Endothelial cell (in vitro differentiated cells): ENCODE data around the gene ITGA4. TPM values are rescaled to one million over a fixed set of nuclear protein-coding genes. Genes with fewer than 3 reads are reported as not detected.

Source experiments
- DNase-seq: peaks from one replicate; pipeline ENCODE4 v3.0.0; 2021; ENCODE audit warnings: low spot score
- H3K27ac Mint-ChIP-seq: one replicate; pipeline ENCODE4 v1.8.0; 2021; ENCODE audit warnings: mixed read lengths, inconsistent platforms; ENCODE audit not compliant: unreplicated experiment
- H3K27me3 Mint-ChIP-seq: one replicate; pipeline ENCODE4 v1.8.0; 2021; ENCODE audit warnings: mild to moderate bottlenecking, moderate library complexity, mixed read lengths, inconsistent platforms; ENCODE audit not compliant: unreplicated experiment
- H3K36me3 Mint-ChIP-seq: one replicate; pipeline ENCODE4 v1.8.0; 2021; ENCODE audit warnings: mild to moderate bottlenecking, low read depth, mixed read lengths, inconsistent platforms; ENCODE audit not compliant: unreplicated experiment
- H3K4me1 Mint-ChIP-seq: one replicate; pipeline ENCODE4 v1.8.0; 2021; ENCODE audit warnings: mild to moderate bottlenecking, mixed read lengths, inconsistent platforms; ENCODE audit not compliant: unreplicated experiment
- H3K4me3 Mint-ChIP-seq: one replicate; pipeline ENCODE4 v1.8.0; 2021; ENCODE audit warnings: mild to moderate bottlenecking, mixed read lengths, inconsistent platforms; ENCODE audit not compliant: unreplicated experiment
- H3K9me3 Mint-ChIP-seq: one replicate; pipeline ENCODE4 v1.8.0; 2021; ENCODE audit warnings: mixed read lengths, inconsistent platforms; ENCODE audit not compliant: unreplicated experiment
- total RNA-seq: library from RNA; stranded (reverse); fragmentation: NEBNext Ultra II Directional; extraction: Animal tissue kit (Norgen Biotek cat#: 25700); gene quantifications from one replicate; pipeline ENCODE4 v1.2.1, GENCODE V29; 2021; ENCODE audit not compliant: unreplicated experiment
- TF ChIP-seq, protein P1 (sequence below): fragments of 200-600 bp; sonication (generic); IDR thresholded peaks from one replicate; pipeline ENCODE4 v1.5.0; 2021; ENCODE audit warnings: antibody characterized with exemption; ENCODE audit not compliant: unreplicated experiment

The ITGA4 gene
- total RNA-seq, 1 donor from 2014 or later = 5.7 TPM

DNA sequence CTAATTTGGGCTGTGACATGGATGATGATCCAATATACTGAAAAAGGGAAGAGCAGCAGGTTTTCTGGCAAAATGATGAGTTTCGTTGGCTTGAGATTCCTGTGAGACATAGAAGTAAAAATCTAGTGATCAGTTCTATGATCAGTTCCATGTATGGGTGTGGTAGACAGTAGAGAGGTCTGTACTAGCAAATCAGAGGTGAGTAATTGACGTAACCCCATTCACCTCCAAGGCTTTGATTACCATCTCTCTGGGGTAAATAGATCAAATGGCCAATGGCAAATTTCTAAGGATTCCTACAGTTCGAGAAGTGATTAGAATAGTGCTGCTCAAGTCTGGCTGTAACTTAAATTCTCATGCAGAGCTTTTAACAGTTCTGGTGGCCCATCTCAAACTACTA lies 6.4 kb downstream of the ITGA4 start:
- H3K9me3 Mint-ChIP-seq = no peaks in the 10 kb centered on the region
- no peaks in the 10 kb centered on the region for H3K4me1 Mint-ChIP-seq
- TF ChIP-seq, protein P1, sequence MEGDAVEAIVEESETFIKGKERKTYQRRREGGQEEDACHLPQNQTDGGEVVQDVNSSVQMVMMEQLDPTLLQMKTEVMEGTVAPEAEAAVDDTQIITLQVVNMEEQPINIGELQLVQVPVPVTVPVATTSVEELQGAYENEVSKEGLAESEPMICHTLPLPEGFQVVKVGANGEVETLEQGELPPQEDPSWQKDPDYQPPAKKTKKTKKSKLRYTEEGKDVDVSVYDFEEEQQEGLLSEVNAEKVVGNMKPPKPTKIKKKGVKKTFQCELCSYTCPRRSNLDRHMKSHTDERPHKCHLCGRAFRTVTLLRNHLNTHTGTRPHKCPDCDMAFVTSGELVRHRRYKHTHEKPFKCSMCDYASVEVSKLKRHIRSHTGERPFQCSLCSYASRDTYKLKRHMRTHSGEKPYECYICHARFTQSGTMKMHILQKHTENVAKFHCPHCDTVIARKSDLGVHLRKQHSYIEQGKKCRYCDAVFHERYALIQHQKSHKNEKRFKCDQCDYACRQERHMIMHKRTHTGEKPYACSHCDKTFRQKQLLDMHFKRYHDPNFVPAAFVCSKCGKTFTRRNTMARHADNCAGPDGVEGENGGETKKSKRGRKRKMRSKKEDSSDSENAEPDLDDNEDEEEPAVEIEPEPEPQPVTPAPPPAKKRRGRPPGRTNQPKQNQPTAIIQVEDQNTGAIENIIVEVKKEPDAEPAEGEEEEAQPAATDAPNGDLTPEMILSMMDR = no peak
- no peaks in the 10 kb centered on the region for H3K36me3 Mint-ChIP-seq
- H3K4me3 Mint-ChIP-seq = no peak overlapping the region
- no peak overlapping the region for H3K27ac Mint-ChIP-seq
- no peak for DNase-seq
- peaks cover under 1% of the 10 kb centered on the region for H3K27me3 Mint-ChIP-seq

DNA sequence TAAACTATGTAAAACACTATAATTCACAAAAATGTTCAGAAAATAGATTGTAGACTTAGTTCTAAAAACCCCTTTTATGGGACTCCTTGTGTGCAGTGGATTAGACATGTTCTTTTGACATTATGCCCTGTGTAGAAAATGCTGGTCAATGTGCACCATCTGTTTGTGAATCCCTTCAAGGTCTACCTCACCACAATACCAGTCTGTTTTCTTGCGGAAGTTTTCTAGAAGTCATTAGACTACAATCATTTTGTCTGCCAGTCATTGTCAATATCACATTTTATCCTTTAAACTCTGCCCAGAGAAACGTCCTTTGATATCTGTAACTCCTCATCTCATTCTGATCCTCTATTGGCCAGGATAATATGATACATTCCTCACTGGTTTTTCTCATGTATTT lies 7.8 kb downstream of the ITGA4 start:
- Mint-ChIP-seq H3K9me3 (no peaks in the 10 kb centered on the region), H3K27ac (no peak overlapping the region), H3K4me3 (no peak overlapping the region), H3K4me1 (no peaks in the 10 kb centered on the region), H3K36me3 (no peaks in the 10 kb centered on the region), H3K27me3 (no peaks in the 10 kb centered on the region)
- TF ChIP-seq, protein P1 = no peak
- DNase-seq = no peak

DNA sequence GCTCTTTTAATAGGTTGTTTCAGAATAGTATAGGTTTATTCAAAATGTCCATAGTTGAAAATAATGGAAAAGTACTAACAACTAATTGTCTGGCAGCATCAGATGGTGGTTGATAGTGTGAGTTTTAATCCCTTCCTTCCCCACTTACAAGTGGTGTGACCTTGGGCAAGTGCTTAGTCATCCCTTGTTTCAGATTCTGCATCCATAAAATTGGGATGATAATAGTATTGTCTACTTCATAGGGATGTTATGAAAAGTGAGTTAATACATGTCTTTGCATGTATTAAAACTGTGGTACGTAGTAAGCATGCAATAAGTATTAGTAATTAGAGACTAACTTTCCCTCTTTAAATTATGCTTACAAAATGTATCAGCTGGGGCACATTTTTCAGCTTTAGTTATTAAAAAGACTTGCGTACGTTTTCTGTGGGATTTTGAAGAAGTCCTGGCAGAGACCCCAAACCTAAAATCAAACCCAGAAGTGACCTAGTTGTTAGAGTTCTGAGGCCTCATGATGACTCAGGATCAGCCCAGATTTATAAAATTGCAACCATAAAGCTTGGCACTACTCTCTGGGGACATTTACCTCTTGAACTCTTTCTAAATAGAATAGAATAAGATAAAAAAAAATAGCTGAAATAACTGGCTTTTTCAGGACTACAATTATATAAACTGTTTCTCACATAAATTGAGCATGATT lies 8.6 kb downstream of the ITGA4 start:
- TF ChIP-seq, protein P1 = no peak
- no peaks in the 10 kb centered on the region for H3K27me3 Mint-ChIP-seq
- no peak overlapping the region for H3K4me3 Mint-ChIP-seq
- no peak for DNase-seq
- no peaks in the 10 kb centered on the region for H3K4me1 Mint-ChIP-seq
- no peak overlapping the region for H3K27ac Mint-ChIP-seq
- H3K36me3 Mint-ChIP-seq = no peaks in the 10 kb centered on the region
- H3K9me3 Mint-ChIP-seq = no peaks in the 10 kb centered on the region

DNA sequence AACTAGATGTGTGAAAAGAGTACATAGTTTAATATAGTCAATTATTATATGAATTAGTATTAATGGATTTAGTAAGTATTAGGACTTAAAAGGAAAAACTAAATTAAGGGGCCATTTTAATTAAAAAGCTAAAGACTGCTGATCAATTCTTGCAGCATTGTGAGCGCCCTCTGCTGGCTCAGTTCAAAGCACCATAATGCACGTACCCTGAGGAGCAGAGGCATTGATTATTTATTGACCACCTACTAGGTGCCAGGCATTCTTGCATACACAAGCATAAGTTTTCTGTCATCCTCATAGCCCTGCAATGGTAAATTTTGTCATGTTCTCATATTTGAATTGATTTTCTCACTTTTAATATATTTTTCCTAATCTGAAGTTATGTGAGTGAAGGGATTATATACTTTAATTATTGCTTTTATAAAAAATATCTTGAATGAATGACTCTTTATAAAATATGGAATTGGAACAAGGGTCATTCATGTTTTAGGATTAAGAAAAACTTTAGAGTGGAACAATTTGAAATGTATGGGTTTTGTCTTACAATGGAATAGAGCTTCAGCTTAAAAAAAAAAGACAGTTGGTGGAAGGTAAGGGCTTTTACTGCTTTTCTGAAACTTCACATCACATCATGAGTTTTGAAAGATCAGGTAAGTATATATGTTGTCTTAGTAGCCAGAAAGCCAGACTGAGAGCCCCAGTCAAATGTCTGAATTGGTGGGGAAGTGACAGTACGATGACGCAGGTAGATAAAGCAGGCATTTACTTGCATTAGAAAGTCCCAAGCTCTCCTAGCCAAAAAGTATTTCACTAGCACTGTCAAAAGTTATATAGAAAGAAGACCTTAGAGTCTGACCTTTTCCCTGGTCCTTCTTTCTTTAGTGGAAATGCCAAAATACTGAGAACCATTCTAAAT lies 9.7 kb downstream of the ITGA4 start:
- DNase-seq = peak; percentile 68
- H3K4me1 Mint-ChIP-seq = peaks cover 4% of the 10 kb centered on the region
- no peak overlapping the region for H3K27ac Mint-ChIP-seq
- TF ChIP-seq, protein P1 = peak; percentile 80
- no peaks in the 10 kb centered on the region for H3K27me3 Mint-ChIP-seq
- H3K36me3 Mint-ChIP-seq = no peaks in the 10 kb centered on the region
- H3K9me3 Mint-ChIP-seq = no peaks in the 10 kb centered on the region
- no peak overlapping the region for H3K4me3 Mint-ChIP-seq
